ENCODE data around the gene CDC42EP2. TPM values are rescaled to one million over a fixed set of nuclear protein-coding genes. Genes with fewer than 3 reads are reported as not detected.

CDC42EP2 gene
- total RNA-seq, 2 experiments from 2014 or later, result 0.91 to 0.93 TPM

GRCh38 chr11:65357856-65358356 is 43.2 kb downstream of the CDC42EP2 start:
- peaks cover 22% of the 10 kb centered on the region for H3K4me1 Mint-ChIP-seq
- H3K9me3 Mint-ChIP-seq (ENCODE audit: low read depth), result no peaks in the 10 kb centered on the region
- ATAC-seq (no peak), DNase-seq (no peak)
- ChIA-PET POLR2A (no interaction called here), CTCF (interaction anchor here (0.7 to 1.0 kb wide), 3 partner anchors 28 to 43 kb away, joined by 3 to 5 read pairs (median 3); no protein-coding TSS in a partner anchor)
- H3K27me3 Mint-ChIP-seq, result no peaks in the 10 kb centered on the region
- no peak overlapping the region for H3K27ac Mint-ChIP-seq
- H3K4me3 Mint-ChIP-seq, result no peak overlapping the region
- intact Hi-C loops (cut with DNase I, micrococcal nuclease), result no loop called here
- no peaks in the 10 kb centered on the region for H3K36me3 Mint-ChIP-seq (ENCODE audit: low read depth)

DNA sequence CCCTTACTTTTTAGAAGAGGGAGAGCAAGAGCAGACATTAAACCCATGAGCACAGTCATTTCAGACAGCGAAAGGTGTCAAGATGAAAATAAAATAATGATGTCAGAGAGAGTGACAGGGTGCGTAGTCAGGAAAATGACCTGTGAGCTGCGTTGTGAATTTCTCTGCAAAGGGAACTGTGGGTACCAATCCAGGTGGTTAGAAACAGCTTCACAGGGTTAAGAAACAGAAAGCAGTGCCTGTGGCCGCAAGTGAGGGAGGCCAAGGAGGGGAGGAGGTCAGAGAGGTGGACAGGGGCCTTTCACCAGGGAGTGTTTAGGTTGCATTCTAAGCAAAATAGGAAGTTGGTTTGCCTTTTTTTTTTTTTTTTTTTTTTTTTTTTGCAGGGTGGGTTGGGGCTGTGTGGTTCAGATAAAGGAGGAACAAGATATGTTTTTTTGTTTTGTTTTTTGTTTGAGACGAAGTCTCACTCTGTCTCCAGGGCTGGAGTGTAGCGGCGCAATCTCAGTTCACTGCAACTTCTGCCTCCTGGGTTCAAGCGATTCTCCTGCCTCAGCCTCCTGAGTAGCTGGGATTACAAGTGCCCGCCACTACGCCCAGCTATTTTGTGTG is 47.8 kb downstream of the CDC42EP2 start:
- ChIA-PET CTCF (interaction anchor here (0.6 to 2.1 kb wide), 8 partner anchors 10 to 287 kb away, joined by 3 to 9 read pairs (median 3); no protein-coding TSS in a partner anchor), POLR2A (interaction anchor here (0.6 to 1.3 kb wide), 9 partner anchors 9 to 204 kb away, joined by 3 to 6 read pairs (median 3); partner anchors contain the start of genes DPF2, NEAT1 and POLA2)
- H3K27ac Mint-ChIP-seq, result peak overlapping the region; percentile 86
- H3K9me3 Mint-ChIP-seq (ENCODE audit: low read depth), result no peaks in the 10 kb centered on the region
- ATAC-seq (peak; percentile 83), DNase-seq (peak; percentile 49)
- H3K4me1 Mint-ChIP-seq, result peaks cover 10% of the 10 kb centered on the region
- intact Hi-C loops (cut with DNase I, micrococcal nuclease), result loop anchor here in 1 of 2 experiments (10.0 kb wide), 1 partner anchor 52 kb away; no protein-coding TSS in a partner anchor
- H3K4me3 Mint-ChIP-seq, result no peak overlapping the region
- H3K36me3 Mint-ChIP-seq (ENCODE audit: low read depth), result no peaks in the 10 kb centered on the region
- H3K27me3 Mint-ChIP-seq, result no peaks in the 10 kb centered on the region

- H3K9me3 Mint-ChIP-seq (ENCODE audit: low read depth), result no peaks in the 10 kb centered on the region
- no peaks in the 10 kb centered on the region for H3K27me3 Mint-ChIP-seq
- no peak overlapping the region for H3K4me3 Mint-ChIP-seq
- H3K36me3 Mint-ChIP-seq (ENCODE audit: low read depth), result no peaks in the 10 kb centered on the region
- ATAC-seq (no peak), DNase-seq (no peak)
- POLR2A ChIA-PET, result interaction anchor here (0.6 to 1.3 kb wide), 9 partner anchors 9 to 203 kb away, joined by 3 to 6 read pairs (median 3); partner anchors contain the start of genes DPF2, NEAT1 and POLA2
- intact Hi-C loops (cut with DNase I, micrococcal nuclease), result loop anchor here in 1 of 2 experiments (10.0 kb wide), 1 partner anchor 52 kb away; no protein-coding TSS in a partner anchor
- CTCF ChIA-PET, result interaction anchor here (0.6 to 2.1 kb wide), 7 partner anchors 11 to 407 kb away, joined by 3 to 9 read pairs (median 3); no protein-coding TSS in a partner anchor
- H3K27ac Mint-ChIP-seq, result no peak overlapping the region
- H3K4me1 Mint-ChIP-seq, result peaks cover 10% of the 10 kb centered on the region
Observed at GRCh38 chr11:65362966-65363365, 48.3 kb downstream of the CDC42EP2 start.

- Mint-ChIP-seq H3K27ac (no peak overlapping the region), H3K36me3 (ENCODE audit: low read depth) (no peaks in the 10 kb centered on the region), H3K27me3 (no peaks in the 10 kb centered on the region), H3K9me3 (ENCODE audit: low read depth) (no peaks in the 10 kb centered on the region), H3K4me3 (no peak overlapping the region), H3K4me1 (peaks cover 10% of the 10 kb centered on the region)
- intact Hi-C loops (cut with DNase I, micrococcal nuclease), result loop anchor here in 1 of 2 experiments (10.0 kb wide), 1 partner anchor 51 kb away; no protein-coding TSS in a partner anchor
- ChIA-PET POLR2A (no interaction called here), CTCF (interaction anchor here (1.3 kb wide), 1 partner anchor 12 kb away, joined by 3 read pairs; no protein-coding TSS in a partner anchor)
- ATAC-seq (no peak), DNase-seq (no peak)
Observed at GRCh38 chr11:65363770-65364169, 49.1 kb downstream of the CDC42EP2 start.

GRCh38 chr11:65366340-65366773 is 51.7 kb downstream of the CDC42EP2 start:
- H3K9me3 Mint-ChIP-seq (ENCODE audit: low read depth), result no peaks in the 10 kb centered on the region
- no peak overlapping the region for H3K27ac Mint-ChIP-seq
- peaks cover 10% of the 10 kb centered on the region for H3K4me1 Mint-ChIP-seq
- no peaks in the 10 kb centered on the region for H3K36me3 Mint-ChIP-seq (ENCODE audit: low read depth)
- CTCF ChIA-PET, result interaction anchor here (0.6 to 1.8 kb wide), 3 partner anchors 141 to 280 kb away, joined by 3 to 12 read pairs (median 3); no protein-coding TSS in a partner anchor
- DNase-seq (peak; percentile 48), ATAC-seq (peak; percentile 72)
- POLR2A ChIA-PET, result no interaction called here
- H3K27me3 Mint-ChIP-seq, result no peaks in the 10 kb centered on the region
- no peak overlapping the region for H3K4me3 Mint-ChIP-seq
- intact Hi-C loops (cut with DNase I, micrococcal nuclease), result loop anchor here (1.0 to 10.0 kb wide), 7 partner anchors 16 to 221 kb away; partner anchors contain the start of gene SLC25A45 (in 1 of the 2)

- DNase-seq (no peak), ATAC-seq (no peak)
- Mint-ChIP-seq H3K36me3 (ENCODE audit: low read depth) (no peaks in the 10 kb centered on the region), H3K4me3 (no peak overlapping the region), H3K9me3 (ENCODE audit: low read depth) (no peaks in the 10 kb centered on the region), H3K27me3 (no peaks in the 10 kb centered on the region), H3K27ac (no peak overlapping the region), H3K4me1 (no peaks in the 10 kb centered on the region)
- CTCF ChIA-PET, result interaction anchor here (0.8 to 1.5 kb wide), 3 partner anchors 40 to 138 kb away, joined by 3 to 4 read pairs (median 4); no protein-coding TSS in a partner anchor
- intact Hi-C loops (cut with DNase I, micrococcal nuclease), result no loop called here
- POLR2A ChIA-PET, result no interaction called here
Observed at GRCh38 chr11:65370659-65371049, 56.0 kb downstream of the CDC42EP2 start.

Other genes with a start within 250 kb of the CDC42EP2 start
- 100 to 1,000 TPM; 111 to 119 TPM for gene CDCA5, start 230.8 kb upstream of the CDC42EP2 start, total RNA-seq
- gene ZFPL1, start 230.6 kb upstream of the CDC42EP2 start, total RNA-seq, result 10 to 100 TPM; 24.2 to 31.8 TPM
- gene VPS51, start 218.7 kb upstream of the CDC42EP2 start, total RNA-seq, result 100 to 1,000 TPM in 1 of 2 experiments, 10 to 100 TPM in 1; 94.3 to 123 TPM
- 10 to 100 TPM; 17.4 to 18.1 TPM for gene TM7SF2, start 203.0 kb upstream of the CDC42EP2 start, total RNA-seq
- 1 to 10 TPM; 7.1 to 9.7 TPM for gene ZNHIT2, start 197.2 kb upstream of the CDC42EP2 start, total RNA-seq
- 1,000 to 10,000 TPM; 1,125 to 1,182 TPM for gene FAU, start 192.7 kb upstream of the CDC42EP2 start, total RNA-seq
- gene MRPL49, start 192.5 kb upstream of the CDC42EP2 start, total RNA-seq, result 10 to 100 TPM; 58.5 to 62.5 TPM
- 10 to 100 TPM; 24.3 to 31.1 TPM for gene SYVN1, start 180.3 kb upstream of the CDC42EP2 start, total RNA-seq
- gene SPDYC, start 144.6 kb upstream of the CDC42EP2 start, total RNA-seq, result not detected
- 100 to 1,000 TPM; 103 to 125 TPM for gene CAPN1, start 132.9 kb upstream of the CDC42EP2 start, total RNA-seq
- 10 to 100 TPM; 63.1 to 83.3 TPM for gene POLA2, start 52.9 kb upstream of the CDC42EP2 start, total RNA-seq
- gene DPF2, start 19.0 kb downstream of the CDC42EP2 start, total RNA-seq, result 10 to 100 TPM; 67.5 to 69.0 TPM
- gene TIGD3, start 39.9 kb downstream of the CDC42EP2 start, total RNA-seq, result 1 to 10 TPM in 1 of 2 experiments, under 1 TPM in 1; 0.58 to 1.1 TPM
- gene SLC25A45, start 67.8 kb downstream of the CDC42EP2 start, total RNA-seq, result 10 to 100 TPM; 13.2 to 14.3 TPM
- 10 to 100 TPM; 32.7 to 37.5 TPM for gene FRMD8, start 71.8 kb downstream of the CDC42EP2 start, total RNA-seq
- 100 to 1,000 TPM; 435 to 569 TPM for gene NEAT1, start 107.9 kb downstream of the CDC42EP2 start, total RNA-seq
- 1,000 to 10,000 TPM; 7,016 to 9,748 TPM for gene MALAT1, start 184.2 kb downstream of the CDC42EP2 start, total RNA-seq
- 10 to 100 TPM; 66.5 to 78.8 TPM for gene SCYL1, start 210.2 kb downstream of the CDC42EP2 start, total RNA-seq
- gene LTBP3, start 243.5 kb downstream of the CDC42EP2 start, total RNA-seq, result 10 to 100 TPM; 57.8 to 72.7 TPM